Tibial nerve (tissue), 4 donors: ENCODE results near the gene YBEY. TPM values are rescaled to one million over a fixed set of nuclear protein-coding genes. Genes with fewer than 3 reads are reported as not detected.
"Not testable (repeated sequence)": the region's sequence is repeated elsewhere in the genome, so short reads cannot be mapped to it uniquely, and the experiment has no call there.

Experiments used
- DNase-seq, 2 donors: peaks; one replicate each; pipeline ENCODE4 v3.0.0-alpha.2; 2019; ENCODE audit warnings: low spot score in 2 of 2
- H3K27ac ChIP-seq, 4 donors: fragments of 200-600 bp; sonication (generic) in 3 of 4; one replicate each; pipeline ENCODE4 v1.5.1; 2017 to 2019; ENCODE audit warnings: mild to moderate bottlenecking in 1 of 4
- H3K27me3 ChIP-seq, 2 donors: fragments of 200-600 bp; sonication (generic) in 1 of 2; one replicate each; pipeline versions ENCODE4 v1.5.1 to v1.6.0; 2017 to 2019
- H3K36me3 ChIP-seq, 3 donors: fragments of 200-600 bp; sonication (generic); one replicate each; pipeline ENCODE4 v1.5.1; 2018 to 2019
- H3K4me1 ChIP-seq, 4 donors: fragments of 200-600 bp; sonication (generic) in 3 of 4; one replicate each; pipeline ENCODE4 v1.5.1; 2017 to 2019
- H3K4me3 ChIP-seq, 4 donors: fragments of 200-600 bp; sonication (generic) in 3 of 4; one replicate each; pipeline ENCODE4 v1.5.1; 2017 to 2019; ENCODE audit warnings: mild to moderate bottlenecking in 1 of 4, moderate library complexity in 1 of 4
- H3K9me3 ChIP-seq, 4 donors: fragments of 200-600 bp; sonication (generic) in 3 of 4; one replicate each; pipeline ENCODE4 v1.5.1; 2017 to 2019
- CTCF ChIP-seq, 5 experiments: fragments of 200-600 bp in 3 of 5; fragments of 450-650 bp in 2 of 5; sonication (generic) in 3 of 5; IDR thresholded peaks; one replicate each; pipeline ENCODE4 v1.5.1; 2016 to 2019; ENCODE audit warnings: antibody characterized with exemption in 5 of 5, mild to moderate bottlenecking in 3 of 5, moderate library complexity in 2 of 5
- EP300 ChIP-seq, 2 donors: sonication (generic); formaldehyde crosslinking; IDR thresholded peaks; one replicate each; pipeline ENCODE4 v1.6.1; 2017; ENCODE audit warnings: antibody characterized with exemption in 2 of 2, mild to moderate bottlenecking in 1 of 2
- POLR2A ChIP-seq, 2 donors: fragments of 450-650 bp; IDR thresholded peaks; one replicate each; pipeline ENCODE4 v1.6.1; 2017; ENCODE audit warnings: antibody characterized with exemption in 2 of 2, mild to moderate bottlenecking in 2 of 2, moderate library complexity in 2 of 2
- WGBS, 2 donors: methylation state at CpG; one replicate each; pipeline ENCODE4 v1.1.5; 2018; 5-methylcytosine and 5-hydroxymethylcytosine counted together
- total RNA-seq, 4 donors: library from RNA; depleted of rRNA; stranded (reverse); fragments of >200 nt; gene quantifications; one replicate each; pipeline ENCODE4 v1.1.0, GENCODE V29; 2016

YBEY gene
- total RNA-seq, 4 donors from 2014 or later = 6.7 to 20.1 (median 15.5) TPM

GRCh38 chr21:46304955-46305354 lies 18.8 kb downstream of the YBEY start:
- no peak for DNase-seq
- Histone ChIP-seq H3K9me3 (no peaks in the 10 kb centered on the region), H3K4me3 (no peak overlapping the region), H3K4me1 (no peaks in the 10 kb centered on the region), H3K36me3 (peaks cover 0 to 65% (median 0%) of the 10 kb centered on the region in 3 donors), H3K27me3 (no peaks in the 10 kb centered on the region), H3K27ac (no peak overlapping the region)
- WGBS, 2 donors = 95 to 96% methylated on average over 11 of the region's 11 CpGs
- TF ChIP-seq CTCF (IDR thresholded peaks at IDR 0.05) = no peak
- no peak for TF ChIP-seq EP300 (IDR thresholded peaks at IDR 0.05)
- no peak for TF ChIP-seq POLR2A (IDR thresholded peaks at IDR 0.05)

GRCh38 chr21:46307625-46308024 lies 21.5 kb downstream of the YBEY start:
- no peak for TF ChIP-seq POLR2A (IDR thresholded peaks at IDR 0.05)
- TF ChIP-seq CTCF (IDR thresholded peaks at IDR 0.05) = no peak
- TF ChIP-seq EP300 (IDR thresholded peaks at IDR 0.05) = no peak
- 70 to 85% methylated on average over 2 of the region's 2 CpGs for WGBS, 2 donors
- Histone ChIP-seq H3K36me3 (peaks cover 0 to 50% (median 0%) of the 10 kb centered on the region in 3 donors), H3K4me1 (no peaks in the 10 kb centered on the region), H3K4me3 (no peak overlapping the region), H3K9me3 (no peaks in the 10 kb centered on the region), H3K27ac (no peak overlapping the region), H3K27me3 (no peaks in the 10 kb centered on the region)
- DNase-seq = no peak

GRCh38 chr21:46308431-46308830 lies 22.3 kb downstream of the YBEY start:
- Histone ChIP-seq H3K9me3 (no peaks in the 10 kb centered on the region), H3K27me3 (no peaks in the 10 kb centered on the region), H3K4me3 (no peak overlapping the region), H3K27ac (no peak overlapping the region), H3K4me1 (no peaks in the 10 kb centered on the region), H3K36me3 (peaks cover 0 to 50% (median 0%) of the 10 kb centered on the region in 3 donors)
- TF ChIP-seq CTCF (IDR thresholded peaks at IDR 0.05) (no peak), POLR2A (IDR thresholded peaks at IDR 0.05) (no peak), EP300 (IDR thresholded peaks at IDR 0.05) (no peak)
- DNase-seq = no peak
- 95 to 98% methylated on average over 2 of the region's 2 CpGs for WGBS, 2 donors

- H3K9me3 ChIP-seq, H3K27ac ChIP-seq, H3K4me1 ChIP-seq, H3K4me3 ChIP-seq, H3K27me3 ChIP-seq, DNase-seq: not testable (repeated sequence)
- WGBS, 2 donors = 97 to 98% methylated on average over 8 of the region's 8 CpGs
- peaks cover 0 to 48% (median 0%) of the 10 kb centered on the region in 3 donors for H3K36me3 ChIP-seq
Measured at GRCh38 chr21:46310260-46310659, 24.1 kb downstream of the YBEY start.

- Histone ChIP-seq H3K9me3 (no peaks in the 10 kb centered on the region), H3K36me3 (peaks cover 0 to 45% (median 0%) of the 10 kb centered on the region in 3 donors), H3K27ac (no peak overlapping the region), H3K4me1 (no peaks in the 10 kb centered on the region), H3K4me3 (no peak overlapping the region), H3K27me3 (no peaks in the 10 kb centered on the region)
- DNase-seq = no peak
- TF ChIP-seq EP300 (IDR thresholded peaks at IDR 0.05) (no peak), POLR2A (IDR thresholded peaks at IDR 0.05) (no peak), CTCF (IDR thresholded peaks at IDR 0.05) (no peak)
Measured at GRCh38 chr21:46311568-46311967, 25.4 kb downstream of the YBEY start.

- DNase-seq = no peak
- Histone ChIP-seq H3K27ac (no peak overlapping the region), H3K36me3 (peaks cover 0 to 36% (median 0%) of the 10 kb centered on the region in 3 donors), H3K4me1 (no peaks in the 10 kb centered on the region), H3K4me3 (no peak overlapping the region), H3K27me3 (no peaks in the 10 kb centered on the region), H3K9me3 (no peaks in the 10 kb centered on the region)
- TF ChIP-seq POLR2A (IDR thresholded peaks at IDR 0.05) = no peak
- TF ChIP-seq CTCF (IDR thresholded peaks at IDR 0.05) = no peak
- TF ChIP-seq EP300 (IDR thresholded peaks at IDR 0.05) = no peak
- WGBS, 2 donors = 60 to 65% methylated on average over 5 of the region's 5 CpGs
Measured at GRCh38 chr21:46312949-46313348, 26.8 kb downstream of the YBEY start.
